Stimulated activated memory B cell treated with anti-CD40 and anti-IgM and Interleukin-4, amounts not matched to agents 10 μg/mL and 1 μg/mL and 100 μg/mL, for 72 hours (primary cell): ENCODE results near the gene PBX3.

Experiments
- ATAC-seq: fragments of 150-1000 bp; cut with Tn5 transposase; 2 replicates; pipeline ENCODE4 v1.10.0; 2021
- H3K27ac Mint-ChIP-seq: one replicate; pipeline ENCODE4 v1.8.0; 2022; ENCODE audit warnings: mild to moderate bottlenecking, mixed read lengths
- H3K27me3 Mint-ChIP-seq: one replicate; pipeline ENCODE4 v1.8.0; 2022; ENCODE audit warnings: mixed read lengths
- H3K36me3 Mint-ChIP-seq: one replicate; pipeline ENCODE4 v1.8.0; 2022; ENCODE audit warnings: mixed read lengths
- H3K4me1 Mint-ChIP-seq: one replicate; pipeline ENCODE4 v1.8.0; 2022; ENCODE audit warnings: mixed read lengths
- H3K4me3 Mint-ChIP-seq: one replicate; pipeline ENCODE4 v1.8.0; 2022; ENCODE audit warnings: mild to moderate bottlenecking, moderate library complexity, mixed read lengths
- H3K9me3 Mint-ChIP-seq: one replicate; pipeline ENCODE4 v1.8.0; 2022; ENCODE audit warnings: mixed read lengths

Gene PBX3

GRCh38 chr9:125844611-125845010 is 97.4 kb downstream of the PBX3 start:
- ATAC-seq, result no peak

GRCh38 chr9:125845271-125845808 is 98.2 kb downstream of the PBX3 start:
- ATAC-seq, result no peak
- H3K27ac Mint-ChIP-seq, result no peak overlapping the region
- H3K27me3 Mint-ChIP-seq, result no peaks in the 10 kb centered on the region
- H3K4me3 Mint-ChIP-seq, result no peak overlapping the region
- no peaks in the 10 kb centered on the region for H3K9me3 Mint-ChIP-seq
- peaks cover 36% of the 10 kb centered on the region for H3K4me1 Mint-ChIP-seq
- H3K36me3 Mint-ChIP-seq, result peaks cover 15% of the 10 kb centered on the region

More at GRCh38 chr9:125844611-125845010, 97.4 kb downstream of the PBX3 start:
- H3K27ac Mint-ChIP-seq, result no peak overlapping the region
- no peak overlapping the region for H3K4me3 Mint-ChIP-seq
- H3K4me1 Mint-ChIP-seq, result peaks cover 38% of the 10 kb centered on the region
- H3K27me3 Mint-ChIP-seq, result no peaks in the 10 kb centered on the region
- no peaks in the 10 kb centered on the region for H3K9me3 Mint-ChIP-seq
- peaks cover 15% of the 10 kb centered on the region for H3K36me3 Mint-ChIP-seq

- Mint-ChIP-seq H3K9me3 (no peaks in the 10 kb centered on the region), H3K4me3 (no peak overlapping the region), H3K36me3 (peaks cover 15% of the 10 kb centered on the region), H3K4me1 (peaks cover 14% of the 10 kb centered on the region), H3K27ac (no peak overlapping the region), H3K27me3 (no peaks in the 10 kb centered on the region)
- ATAC-seq, result no peak
Observed at GRCh38 chr9:125847735-125848134, 100.6 kb downstream of the PBX3 start.

- Mint-ChIP-seq H3K36me3 (peaks cover 10% of the 10 kb centered on the region), H3K4me1 (peaks cover 5% of the 10 kb centered on the region), H3K9me3 (no peaks in the 10 kb centered on the region), H3K27ac (no peak overlapping the region), H3K4me3 (no peak overlapping the region), H3K27me3 (no peaks in the 10 kb centered on the region)
- ATAC-seq, result no peak
Observed at GRCh38 chr9:125850106-125850632, 103.0 kb downstream of the PBX3 start.

- H3K27ac Mint-ChIP-seq, result no peak overlapping the region
- peaks cover 10% of the 10 kb centered on the region for H3K36me3 Mint-ChIP-seq
- H3K4me1 Mint-ChIP-seq, result peaks cover 5% of the 10 kb centered on the region
- H3K4me3 Mint-ChIP-seq, result no peak overlapping the region
- H3K27me3 Mint-ChIP-seq, result no peaks in the 10 kb centered on the region
- no peak for ATAC-seq
- no peaks in the 10 kb centered on the region for H3K9me3 Mint-ChIP-seq
Observed at GRCh38 chr9:125850763-125851162, 103.6 kb downstream of the PBX3 start.

- no peak for ATAC-seq
- Mint-ChIP-seq H3K4me3 (no peak overlapping the region), H3K4me1 (peaks cover 5% of the 10 kb centered on the region)
Observed at GRCh38 chr9:125851979-125852378, 104.8 kb downstream of the PBX3 start.

GRCh38 chr9:125852386-125852785 is 105.2 kb downstream of the PBX3 start:
- Mint-ChIP-seq H3K27ac (no peak overlapping the region), H3K36me3 (no peaks in the 10 kb centered on the region), H3K9me3 (no peaks in the 10 kb centered on the region), H3K27me3 (no peaks in the 10 kb centered on the region), H3K4me3 (no peak overlapping the region), H3K4me1 (peaks cover 5% of the 10 kb centered on the region)
- no peak for ATAC-seq

More at GRCh38 chr9:125851979-125852378, 104.8 kb downstream of the PBX3 start:
- Mint-ChIP-seq H3K36me3 (peaks cover under 1% of the 10 kb centered on the region), H3K27ac (no peak overlapping the region), H3K27me3 (no peaks in the 10 kb centered on the region), H3K9me3 (no peaks in the 10 kb centered on the region)

- no peak for ATAC-seq
- H3K27me3 Mint-ChIP-seq, result no peaks in the 10 kb centered on the region
- H3K4me3 Mint-ChIP-seq, result no peak overlapping the region
- no peak overlapping the region for H3K27ac Mint-ChIP-seq
- H3K4me1 Mint-ChIP-seq, result no peaks in the 10 kb centered on the region
- no peaks in the 10 kb centered on the region for H3K9me3 Mint-ChIP-seq
- no peaks in the 10 kb centered on the region for H3K36me3 Mint-ChIP-seq
Observed at GRCh38 chr9:125854553-125855275, 107.5 kb downstream of the PBX3 start.

- H3K4me3 Mint-ChIP-seq, result no peak overlapping the region
- H3K9me3 Mint-ChIP-seq, result no peaks in the 10 kb centered on the region
- peaks cover 11% of the 10 kb centered on the region for H3K36me3 Mint-ChIP-seq
- no peak for ATAC-seq
- no peak overlapping the region for H3K27ac Mint-ChIP-seq
- peaks cover 6% of the 10 kb centered on the region for H3K4me1 Mint-ChIP-seq
- no peaks in the 10 kb centered on the region for H3K27me3 Mint-ChIP-seq
Observed at GRCh38 chr9:125856331-125856730, 109.2 kb downstream of the PBX3 start.

GRCh38 chr9:125861405-125862058 is 114.4 kb downstream of the PBX3 start:
- H3K9me3 Mint-ChIP-seq, result no peaks in the 10 kb centered on the region
- no peaks in the 10 kb centered on the region for H3K27me3 Mint-ChIP-seq
- H3K4me3 Mint-ChIP-seq, result no peak overlapping the region
- H3K27ac Mint-ChIP-seq, result no peak overlapping the region
- ATAC-seq, result no peak
- peaks cover 17% of the 10 kb centered on the region for H3K36me3 Mint-ChIP-seq
- H3K4me1 Mint-ChIP-seq, result peaks cover 11% of the 10 kb centered on the region

GRCh38 chr9:125863923-125864322 is 116.8 kb downstream of the PBX3 start:
- Mint-ChIP-seq H3K4me1 (peaks cover 13% of the 10 kb centered on the region), H3K36me3 (peaks cover 26% of the 10 kb centered on the region)

GRCh38 chr9:125867751-125868415 is 120.7 kb downstream of the PBX3 start:
- Mint-ChIP-seq H3K4me3 (no peak overlapping the region), H3K27ac (no peak overlapping the region)

More at GRCh38 chr9:125863923-125864322, 116.8 kb downstream of the PBX3 start:
- Mint-ChIP-seq H3K27me3 (no peaks in the 10 kb centered on the region), H3K4me3 (no peak overlapping the region), H3K27ac (no peak overlapping the region), H3K9me3 (no peaks in the 10 kb centered on the region)
- no peak for ATAC-seq

GRCh38 chr9:125878164-125878631 is 131.0 kb downstream of the PBX3 start:
- H3K36me3 Mint-ChIP-seq, result peaks cover 15% of the 10 kb centered on the region
- no peak overlapping the region for H3K4me3 Mint-ChIP-seq
- H3K9me3 Mint-ChIP-seq, result no peaks in the 10 kb centered on the region
- peaks cover 8% of the 10 kb centered on the region for H3K4me1 Mint-ChIP-seq
- no peak for ATAC-seq
- no peak overlapping the region for H3K27ac Mint-ChIP-seq
- H3K27me3 Mint-ChIP-seq, result no peaks in the 10 kb centered on the region

More at GRCh38 chr9:125867751-125868415, 120.7 kb downstream of the PBX3 start:
- Mint-ChIP-seq H3K27me3 (no peaks in the 10 kb centered on the region), H3K36me3 (peaks cover 21% of the 10 kb centered on the region), H3K9me3 (no peaks in the 10 kb centered on the region), H3K4me1 (peaks cover 11% of the 10 kb centered on the region)
- no peak for ATAC-seq

- Mint-ChIP-seq H3K4me1 (peaks cover 14% of the 10 kb centered on the region), H3K27ac (no peak overlapping the region), H3K36me3 (peaks cover 15% of the 10 kb centered on the region), H3K27me3 (no peaks in the 10 kb centered on the region), H3K4me3 (no peak overlapping the region), H3K9me3 (no peaks in the 10 kb centered on the region)
- no peak for ATAC-seq
Observed at GRCh38 chr9:125881042-125881441, 133.9 kb downstream of the PBX3 start.
